Thoracic aorta (tissue), 2 donors: ENCODE data around the gene ANKMY1. TPM values are rescaled to one million over a fixed set of nuclear protein-coding genes. Genes with fewer than 3 reads are reported as not detected.

Source experiments
- ATAC-seq: fragments of 150-250 bp; one replicate; pipeline ENCODE4 v1.8.0; 2017; ENCODE audit warnings: low read depth; ENCODE audit not compliant: insufficient number of reproducible peaks, low FRiP score
- DNase-seq: peaks from one replicate; pipeline ENCODE4 v3.0.0-alpha.2; 2020; ENCODE audit warnings: low spot score
- H3K27ac ChIP-seq, 2 donors: fragments of 200-600 bp; sonication (generic); 1 replicate in 1 of 2; 2 replicates in 1 of 2; pipeline ENCODE4 v1.5.1; 2016; ENCODE audit warnings: mild to moderate bottlenecking in 2 of 2, moderate library complexity in 2 of 2
- H3K27me3 ChIP-seq: fragments of 200-600 bp; sonication (generic); replicated peaks from 2 replicates; pipeline ENCODE4 v1.6.0; 2016; ENCODE audit warnings: mild to moderate bottlenecking; ENCODE audit not compliant: insufficient read depth
- H3K36me3 ChIP-seq: fragments of 200-600 bp; sonication (generic); one replicate; pipeline ENCODE4 v1.5.1; 2016
- H3K4me1 ChIP-seq, 2 donors: fragments of 200-600 bp; sonication (generic); 1 replicate in 1 of 2; 2 replicates in 1 of 2; pipeline versions ENCODE4 v1.5.1 to v1.6.0; 2016; ENCODE audit warnings: low read depth in 2 of 2, mild to moderate bottlenecking in 1 of 2; ENCODE audit not compliant: control insufficient read depth in 1 of 2
- H3K4me3 ChIP-seq: fragments of 200-600 bp; sonication (generic); 2 replicates; pipeline ENCODE4 v1.5.1; 2016; ENCODE audit warnings: mild to moderate bottlenecking
- H3K9me3 ChIP-seq: fragments of 200-600 bp; sonication (generic); 2 replicates; pipeline ENCODE4 v1.5.1; 2016
- total RNA-seq, 2 donors: library from RNA; depleted of rRNA; stranded (reverse); fragments of >200 nt; gene quantifications; one replicate each; pipeline versions ENCODE4 v1.1.0 to v1.2.3, GENCODE V29; 2016
- TF ChIP-seq, protein P1 (sequence below): fragments of 200-600 bp; sonication (generic); IDR thresholded peaks from one replicate; pipeline ENCODE4 v1.5.1; 2019; ENCODE audit warnings: antibody characterized with exemption

The ANKMY1 gene
- total RNA-seq, 2 donors from 2014 or later: 20.0 to 44.8 TPM

DNA sequence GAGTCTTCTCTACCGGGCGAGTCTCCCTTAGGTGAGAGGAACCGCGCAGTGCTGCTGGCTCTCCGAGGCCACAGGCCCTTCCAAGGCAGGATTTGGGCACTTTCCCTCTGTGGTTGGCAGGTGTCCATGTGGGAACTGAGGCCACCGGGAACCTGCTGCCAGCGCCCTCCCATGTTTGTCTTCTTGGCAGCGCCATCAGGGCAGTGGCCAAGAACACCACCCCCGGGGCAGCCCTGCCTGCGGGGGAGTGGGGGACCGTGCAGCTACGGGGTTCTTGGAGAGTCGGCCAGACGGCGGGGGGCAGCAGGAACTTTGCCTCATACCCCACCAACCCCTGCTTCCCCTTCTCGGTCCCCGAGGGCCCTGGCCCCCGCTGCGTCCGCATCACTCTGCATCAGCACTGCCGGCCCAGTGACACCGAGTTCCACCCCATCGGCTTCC, 38.7 kb upstream of the ANKMY1 start:
- Histone ChIP-seq H3K36me3 (peaks cover 14% of the 10 kb centered on the region), H3K4me1 (peaks cover 9 to 33% of the 10 kb centered on the region in 2 donors), H3K27me3 (no peaks in the 10 kb centered on the region), H3K4me3 (peak overlapping the region; percentile 58), H3K27ac (no peak overlapping the region), H3K9me3 (no peaks in the 10 kb centered on the region)
- peak; percentile 31 for DNase-seq
- TF ChIP-seq, protein P1, sequence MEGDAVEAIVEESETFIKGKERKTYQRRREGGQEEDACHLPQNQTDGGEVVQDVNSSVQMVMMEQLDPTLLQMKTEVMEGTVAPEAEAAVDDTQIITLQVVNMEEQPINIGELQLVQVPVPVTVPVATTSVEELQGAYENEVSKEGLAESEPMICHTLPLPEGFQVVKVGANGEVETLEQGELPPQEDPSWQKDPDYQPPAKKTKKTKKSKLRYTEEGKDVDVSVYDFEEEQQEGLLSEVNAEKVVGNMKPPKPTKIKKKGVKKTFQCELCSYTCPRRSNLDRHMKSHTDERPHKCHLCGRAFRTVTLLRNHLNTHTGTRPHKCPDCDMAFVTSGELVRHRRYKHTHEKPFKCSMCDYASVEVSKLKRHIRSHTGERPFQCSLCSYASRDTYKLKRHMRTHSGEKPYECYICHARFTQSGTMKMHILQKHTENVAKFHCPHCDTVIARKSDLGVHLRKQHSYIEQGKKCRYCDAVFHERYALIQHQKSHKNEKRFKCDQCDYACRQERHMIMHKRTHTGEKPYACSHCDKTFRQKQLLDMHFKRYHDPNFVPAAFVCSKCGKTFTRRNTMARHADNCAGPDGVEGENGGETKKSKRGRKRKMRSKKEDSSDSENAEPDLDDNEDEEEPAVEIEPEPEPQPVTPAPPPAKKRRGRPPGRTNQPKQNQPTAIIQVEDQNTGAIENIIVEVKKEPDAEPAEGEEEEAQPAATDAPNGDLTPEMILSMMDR: no peak
- ATAC-seq: peak; percentile 44

DNA sequence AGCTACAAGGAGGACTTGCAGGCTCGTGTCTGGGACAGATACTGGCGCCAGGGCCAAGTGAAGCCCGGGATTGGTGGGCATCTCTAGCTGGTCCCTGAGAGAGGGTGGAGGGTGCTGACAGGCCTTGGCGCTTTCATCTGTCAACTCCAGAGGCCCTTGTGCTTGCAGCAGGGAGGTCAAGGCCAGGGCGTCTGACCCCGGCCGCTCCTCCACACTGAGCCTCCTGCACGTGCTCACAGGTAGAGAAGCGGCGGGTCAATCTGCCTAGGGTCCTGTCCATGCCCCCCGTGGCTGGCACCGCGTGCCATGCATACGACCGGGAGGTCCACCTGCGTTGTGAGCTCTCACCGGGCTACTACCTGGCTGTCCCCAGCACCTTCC, 38.3 kb upstream of the ANKMY1 start:
- no peak overlapping the region for H3K27ac ChIP-seq
- no peak for ATAC-seq
- H3K27me3 ChIP-seq: no peaks in the 10 kb centered on the region
- H3K4me3 ChIP-seq: peak overlapping the region; percentile 58
- H3K36me3 ChIP-seq: peaks cover 19% of the 10 kb centered on the region
- TF ChIP-seq, protein P1: no peak
- no peak for DNase-seq
- peaks cover 9 to 33% of the 10 kb centered on the region in 2 donors for H3K4me1 ChIP-seq
- no peaks in the 10 kb centered on the region for H3K9me3 ChIP-seq

DNA sequence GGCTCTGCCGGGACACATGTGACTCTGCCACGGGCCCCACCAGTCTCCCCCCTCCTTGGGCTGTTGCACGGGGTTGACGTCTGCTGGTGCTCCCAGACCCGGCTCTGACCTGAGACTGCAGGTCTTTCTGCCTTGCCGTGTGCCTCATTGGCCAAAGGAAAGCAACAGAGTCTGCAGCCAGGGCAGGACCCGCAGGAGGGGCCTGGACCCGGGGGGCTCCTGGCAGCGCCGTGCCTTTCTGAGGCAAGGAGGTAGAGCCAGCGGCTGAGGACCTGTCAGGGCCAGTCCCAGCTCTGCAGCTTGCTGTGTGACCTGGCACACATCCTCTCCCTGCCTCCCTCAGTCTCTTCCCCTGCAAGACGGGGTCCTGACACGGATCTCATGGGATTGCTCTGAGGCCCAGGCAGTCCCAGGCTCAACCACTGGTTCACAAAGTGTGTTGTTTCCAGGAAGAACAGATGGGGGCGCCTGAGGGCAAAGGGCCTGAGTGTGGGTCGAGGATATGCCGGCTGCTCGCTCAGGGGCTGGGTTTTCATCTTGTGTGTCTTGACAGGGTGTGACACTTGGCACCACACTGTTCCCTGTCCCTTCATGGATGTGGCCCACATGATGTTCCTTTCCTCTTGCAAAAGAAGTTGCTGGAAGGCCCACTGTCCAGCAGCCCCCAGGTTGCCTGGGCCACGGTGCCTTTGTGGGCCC, 37.7 kb upstream of the ANKMY1 start:
- ATAC-seq: no peak
- DNase-seq: no peak

DNA sequence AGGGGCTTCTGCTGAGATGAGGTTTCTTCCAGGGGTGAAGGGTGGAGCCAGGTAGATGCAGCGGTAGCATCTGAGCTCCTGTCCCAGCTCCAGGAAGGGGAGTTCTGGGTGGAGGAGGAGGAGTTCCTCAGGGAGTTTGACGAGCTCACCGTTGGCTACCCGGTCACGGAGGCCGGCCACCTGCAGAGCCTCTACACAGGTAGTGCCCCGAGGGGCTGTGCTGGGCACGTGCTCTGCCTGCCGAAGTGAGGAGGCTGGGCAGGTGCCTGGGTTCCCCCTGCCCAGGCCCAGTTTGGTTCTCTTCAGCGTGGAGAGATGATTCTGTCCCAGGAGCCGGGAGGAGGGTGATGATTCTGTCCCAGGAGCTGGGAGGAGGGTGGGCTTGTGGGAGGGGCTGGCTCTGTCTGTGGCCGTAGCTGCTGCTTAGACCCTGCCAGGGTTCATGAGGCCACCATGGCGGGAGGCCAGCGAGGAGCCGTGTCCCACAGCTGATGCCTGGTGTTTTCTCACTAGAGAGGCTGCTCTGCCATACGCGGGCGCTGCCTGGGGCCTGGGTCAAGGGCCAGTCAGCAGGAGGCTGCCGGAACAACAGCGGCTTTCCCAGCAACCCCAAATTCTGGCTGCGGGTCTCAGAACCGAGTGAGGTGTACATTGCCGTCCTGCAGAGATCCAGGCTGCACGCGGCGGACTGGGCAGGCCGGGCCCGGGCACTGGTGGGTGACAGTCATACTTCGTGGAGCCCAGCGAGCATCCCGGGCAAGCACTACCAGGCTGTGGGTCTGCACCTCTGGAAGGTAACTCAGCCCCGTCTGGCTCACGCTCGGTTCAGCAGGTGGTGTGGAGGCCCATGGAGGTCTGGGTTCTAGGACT, 37.0 kb upstream of the ANKMY1 start:
- ATAC-seq (no peak), DNase-seq (no peak)
- Histone ChIP-seq H3K4me1 (peaks cover 9 to 33% of the 10 kb centered on the region in 2 donors), H3K9me3 (no peaks in the 10 kb centered on the region), H3K36me3 (peaks cover 25% of the 10 kb centered on the region), H3K4me3 (no peak overlapping the region), H3K27ac (no peak overlapping the region), H3K27me3 (no peaks in the 10 kb centered on the region)
- TF ChIP-seq, protein P1: no peak

More for the DNA sequence above, 37.7 kb upstream of the ANKMY1 start:
- Histone ChIP-seq H3K27me3 (no peaks in the 10 kb centered on the region), H3K4me1 (peaks cover 9 to 33% of the 10 kb centered on the region in 2 donors), H3K36me3 (peaks cover 24% of the 10 kb centered on the region), H3K4me3 (no peak overlapping the region), H3K9me3 (no peaks in the 10 kb centered on the region), H3K27ac (no peak overlapping the region)
- TF ChIP-seq, protein P1: no peak
